ENCODE measurements around the gene CDHR1. TPM values are rescaled to one million over a fixed set of nuclear protein-coding genes. Genes with fewer than 3 reads are reported as not detected.

CDHR1 gene
- total and polyA plus RNA-seq, 10 of the 15 experiments (the other 5 are each of a cell fraction or from before 2014, with no cell fraction given), result 0.17 to 3.0 (median 0.34) TPM

- in situ Hi-C loops (cut with MboI), result no loop called here
- TF ChIP-seq STAT3 (IDR thresholded peaks at IDR 0.05; ENCODE audit: low read depth, low read length), result no peak
- TF ChIP-seq MYC (IDR thresholded peaks at IDR 0.05; ENCODE audit: insufficient read depth, insufficient read length, insufficient replicate concordance, low read length, severe bottlenecking), result no peak
- no peak for TF ChIP-seq EZH2 (IDR thresholded peaks at IDR 0.05; ENCODE audit: borderline replicate concordance, control insufficient read depth, low read depth, low read length)
- TF ChIP-seq NR2C1 (IDR thresholded peaks at IDR 0.05), result no peak
- no peak for TF ChIP-seq TCF12 (IDR thresholded peaks at IDR 0.05; ENCODE audit: low read depth, low read length)
- no peak for TF ChIP-seq MTA2 (IDR thresholded peaks at IDR 0.05; ENCODE audit: low read depth)
- no peak for TF ChIP-seq RAD21 (IDR thresholded peaks at IDR 0.05; ENCODE audit: insufficient read depth, low read depth, low read length)
- no peak for TF ChIP-seq SPI1 (IDR thresholded peaks at IDR 0.05; ENCODE audit: borderline replicate concordance, insufficient read depth, low read depth, low read length)
- no peak for TF ChIP-seq ESRRA (IDR thresholded peaks at IDR 0.05; ENCODE audit: low read length)
- no peak for TF ChIP-seq GATAD2B (conservative IDR thresholded peaks at IDR 0.05; ENCODE audit: low read depth)
- FAIRE-seq (no peak), DNase-seq (ENCODE audit: low read depth, low spot score) (no peak), ATAC-seq (no peak)
- RAD21 ChIA-PET (ENCODE audit: unreplicated experiment), result no interaction called here
- H3K36me3 ChIP-seq (ENCODE audit: control insufficient read depth in 2 of 2, insufficient read depth in 2 of 2, low read length in 1 of 2), result no peaks in the 10 kb centered on the region
- intact Hi-C loops (cut with micrococcal nuclease; ENCODE audit: unreplicated experiment), result loop anchor here (10.0 kb wide), 1 partner anchor 1251 kb away; no protein-coding TSS in a partner anchor
- CTCF ChIA-PET, result interaction anchor here (6.4 kb wide), 1 partner anchor 27 kb away, joined by 35 read pairs; no protein-coding TSS in a partner anchor
- H2AFZ ChIP-seq (ENCODE audit: control insufficient read depth, low read depth, low read length), result no peak overlapping the region
- no peaks in the 10 kb centered on the region for H4K20me1 ChIP-seq (ENCODE audit: control insufficient read depth, insufficient read depth)
- SMC1A ChIA-PET (ENCODE audit: uncharacterized antibody, unreplicated experiment), result no interaction called here
- no peak overlapping the region for H3K4me3 ChIP-seq
- peaks cover 13% of the 10 kb centered on the region for H3K79me2 ChIP-seq (ENCODE audit: control insufficient read depth, insufficient read depth, low read length)
- H3K9me3 ChIP-seq (replicated peaks; ENCODE audit: control insufficient read depth, insufficient read depth, low read length), result no peaks in the 10 kb centered on the region
- no TSS peak for BruUV-seq (replicated peaks)
- H3K9ac ChIP-seq (ENCODE audit: control insufficient read depth, insufficient read depth, low read length), result no peak overlapping the region
- H3K27me3 ChIP-seq (replicated peaks in 1 of 2; ENCODE audit: control insufficient read depth in 2 of 2, insufficient read depth in 2 of 2, low read length in 1 of 2), result no peaks in the 10 kb centered on the region
- POLR2A ChIA-PET, result no interaction called here
- no peak overlapping the region for H3K4me2 ChIP-seq (ENCODE audit: control insufficient read depth, insufficient read depth)
- H3K27ac ChIP-seq (ENCODE audit: control insufficient read depth, insufficient read depth), result no peak overlapping the region
- H3K4me1 ChIP-seq (ENCODE audit: control insufficient read depth, insufficient read depth, low read length), result peaks cover 48% of the 10 kb centered on the region
- WGBS (ENCODE audit: insufficient coverage, insufficient replicate concordance, low lambda C conversion rate, missing lambda C conversion rate), result 83% methylated on average over 6 of the region's 6 CpGs
Measured at GRCh38 chr10:84175436-84175835, 18.9 kb upstream of the CDHR1 start.
